ENCODE results near the gene RAB20. TPM values are rescaled to one million over a fixed set of nuclear protein-coding genes. Genes with fewer than 3 reads are reported as not detected.
A peak's percentile ranks its signal among the peaks of the same experiment; 100 is the strongest.

The RAB20 gene
- total and polyA plus RNA-seq, 2 of the 8 experiments (the other 6 are each of a cell fraction or from before 2014, with no cell fraction given): 14.8 to 27.9 TPM

DNA sequence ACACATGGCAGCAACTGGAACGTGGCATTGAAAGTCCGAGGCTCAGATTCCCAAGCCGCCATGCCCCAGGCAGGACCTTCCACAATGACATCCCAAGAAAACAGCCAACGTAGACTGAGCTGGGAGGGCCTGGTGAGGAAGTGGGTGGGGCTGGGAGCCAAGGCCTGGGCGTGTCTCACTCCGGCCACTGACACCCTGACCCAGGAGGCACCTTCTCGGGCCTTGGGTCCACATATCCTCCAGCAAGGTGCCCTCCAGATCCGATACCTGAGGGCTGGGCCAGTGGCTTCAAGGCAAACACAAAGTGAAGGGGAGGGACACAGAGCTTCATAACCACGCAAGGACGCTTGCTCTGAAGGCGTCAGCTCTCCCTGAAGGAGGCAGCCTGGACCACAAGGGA, 43.0 kb downstream of the RAB20 start:
- Histone ChIP-seq H3K23me2 (ENCODE audit: low read depth, low read length) (no peaks in the 10 kb centered on the region), H3K27me3 (replicated peaks in 1 of 4; ENCODE audit: control insufficient read depth in 3 of 4, extremely low read depth in 1 of 4, insufficient read depth in 3 of 4, low read length in 3 of 4) (no peaks in the 10 kb centered on the region), H4K8ac (ENCODE audit: extremely low read depth, insufficient read depth, low read length) (no peak overlapping the region; the same call in 1 of the 2 replicates), H2BK120ac (replicated peaks; ENCODE audit: low read depth, low read length) (no peak overlapping the region), H3K4ac (replicated peaks; ENCODE audit: insufficient read length, low read depth, low read length) (no peak overlapping the region), H3K4me3 (ENCODE audit: extremely low read depth in 1 of 4, insufficient read depth in 2 of 4, low read depth in 3 of 4, low read length in 4 of 4) (no peak overlapping the region), H3K9ac (replicated peaks in 1 of 4; ENCODE audit: extremely low read depth in 1 of 4, low read depth in 3 of 4, low read length in 3 of 4) (no peak overlapping the region), H3K4me2 (ENCODE audit: insufficient read depth in 1 of 2, low read depth in 2 of 2, low read length in 2 of 2) (no peak overlapping the region), H3K56ac (replicated peaks; ENCODE audit: insufficient read length, low read depth, low read length) (no peak overlapping the region), H2BK20ac (ENCODE audit: low read length) (no peak overlapping the region), H4K5ac (ENCODE audit: insufficient read length, low read depth, low read length) (no peak overlapping the region), H3K27ac (ENCODE audit: low read depth, low read length) (no peak overlapping the region), H3K23ac (ENCODE audit: insufficient read length) (no peak overlapping the region), H3K14ac (ENCODE audit: insufficient read length) (no peak overlapping the region), H3K79me2 (ENCODE audit: control insufficient read depth in 1 of 2, insufficient read depth in 2 of 2, low read length in 2 of 2) (no peaks in the 10 kb centered on the region), H4K20me1 (replicated peaks in 1 of 2; ENCODE audit: control insufficient read depth in 1 of 2, insufficient read depth in 2 of 2, low read length in 2 of 2) (no peaks in the 10 kb centered on the region), H3K4me1 (replicated peaks in 1 of 4; ENCODE audit: control insufficient read depth in 3 of 4, insufficient read depth in 4 of 4, low read length in 3 of 4) (no peaks in the 10 kb centered on the region), H2AFZ (ENCODE audit: low read length) (no peak overlapping the region), H2BK12ac (ENCODE audit: low read depth, low read length) (0 out of 2 replicates have a peak overlapping the region, but pooled peaks have one; percentile 39), H2BK5ac (ENCODE audit: low read depth, low read length) (peak overlapping the region; percentile 66; the same call in 1 of the 2 replicates), H3K79me1 (ENCODE audit: low read depth, low read length) (no peaks in the 10 kb centered on the region; the same call in 1 of the 2 replicates), H4K91ac (replicated peaks; ENCODE audit: insufficient read length, low read length) (no peak overlapping the region), H3K9me3 (ENCODE audit: insufficient read depth in 2 of 2, low read depth in 1 of 2, low read length in 1 of 2) (no peaks in the 10 kb centered on the region), H3K18ac (ENCODE audit: extremely low read depth, low read length) (no peak overlapping the region), H3K36me3 (ENCODE audit: control insufficient read depth in 2 of 4, insufficient read depth in 4 of 4, low read length in 3 of 4) (no peaks in the 10 kb centered on the region; a peak in 1 of 8 replicates), H2BK15ac (ENCODE audit: low read length) (no peak overlapping the region), H2AK5ac (ENCODE audit: low read depth, low read length) (no peak overlapping the region)
- no peak for FAIRE-seq
- 91% methylated on average over 11 of the region's 11 CpGs; no CpG with 5 or more reads in 1 of the 2 experiments for WGBS, 2 experiments (ENCODE audit: extremely low coverage in 1 of 2, insufficient coverage in 1 of 2, insufficient read length in 1 of 2, insufficient replicate concordance in 2 of 2, low coverage in 1 of 2, low lambda C conversion rate in 2 of 2, missing lambda C conversion rate in 1 of 2)
- ChIA-PET POLR2A (ENCODE audit: partially characterized antibody) (interaction anchor here (1.1 to 1.5 kb wide), 4 partner anchors 8 to 18 kb away, joined by 3 to 4 read pairs (median 4); no protein-coding TSS in a partner anchor), CTCF (ENCODE audit: partially characterized antibody) (interaction anchor here (0.9 to 2.1 kb wide), 6 partner anchors 9 to 272 kb away, joined by 3 to 20 read pairs (median 4); no protein-coding TSS in a partner anchor)
- DNase-seq (ENCODE audit: low read depth in 1 of 2, low spot score in 2 of 2): no peak
- no peak for TF ChIP-seq YY1 (IDR thresholded peaks at IDR 0.05; ENCODE audit: low read depth, low read length)
- no peak for TF ChIP-seq HDAC6 (IDR thresholded peaks at IDR 0.05; ENCODE audit: low read depth, low read length)
- TF ChIP-seq JUN (IDR thresholded peaks at IDR 0.05; ENCODE audit: low read depth, low read length): no peak
- no peak for TF ChIP-seq CTBP2 (IDR thresholded peaks at IDR 0.05; ENCODE audit: borderline replicate concordance, insufficient read depth, insufficient read length, low read length)
- TF ChIP-seq RFX5 (IDR thresholded peaks at IDR 0.05; ENCODE audit: borderline replicate concordance, low read depth, low read length): no peak
- no peak for TF ChIP-seq SIRT6 (IDR thresholded peaks at IDR 0.05; ENCODE audit: low read length)
- TF ChIP-seq SP2 (IDR thresholded peaks at IDR 0.05; ENCODE audit: low read length): no peak
- no peak for TF ChIP-seq CBX8 (IDR thresholded peaks at IDR 0.05; ENCODE audit: borderline replicate concordance, low read depth, low read length)
- no peak for TF ChIP-seq RBBP5 (IDR thresholded peaks at IDR 0.05; ENCODE audit: borderline replicate concordance, low read depth, low read length)
- TF ChIP-seq, protein P1, sequence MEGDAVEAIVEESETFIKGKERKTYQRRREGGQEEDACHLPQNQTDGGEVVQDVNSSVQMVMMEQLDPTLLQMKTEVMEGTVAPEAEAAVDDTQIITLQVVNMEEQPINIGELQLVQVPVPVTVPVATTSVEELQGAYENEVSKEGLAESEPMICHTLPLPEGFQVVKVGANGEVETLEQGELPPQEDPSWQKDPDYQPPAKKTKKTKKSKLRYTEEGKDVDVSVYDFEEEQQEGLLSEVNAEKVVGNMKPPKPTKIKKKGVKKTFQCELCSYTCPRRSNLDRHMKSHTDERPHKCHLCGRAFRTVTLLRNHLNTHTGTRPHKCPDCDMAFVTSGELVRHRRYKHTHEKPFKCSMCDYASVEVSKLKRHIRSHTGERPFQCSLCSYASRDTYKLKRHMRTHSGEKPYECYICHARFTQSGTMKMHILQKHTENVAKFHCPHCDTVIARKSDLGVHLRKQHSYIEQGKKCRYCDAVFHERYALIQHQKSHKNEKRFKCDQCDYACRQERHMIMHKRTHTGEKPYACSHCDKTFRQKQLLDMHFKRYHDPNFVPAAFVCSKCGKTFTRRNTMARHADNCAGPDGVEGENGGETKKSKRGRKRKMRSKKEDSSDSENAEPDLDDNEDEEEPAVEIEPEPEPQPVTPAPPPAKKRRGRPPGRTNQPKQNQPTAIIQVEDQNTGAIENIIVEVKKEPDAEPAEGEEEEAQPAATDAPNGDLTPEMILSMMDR (IDR thresholded peaks at IDR 0.05; ENCODE audit: control extremely low read depth in 1 of 3, insufficient read depth in 1 of 3, low read depth in 1 of 3, low read length in 3 of 3): no peak
- no peak for TF ChIP-seq PHF8 (conservative IDR thresholded peaks at IDR 0.05; ENCODE audit: low read depth, low read length)
